NOMO-1 treated with dmso at 0.1 percent for 144 hours (cell line): ENCODE measurements around the gene P2RY10.
A peak's percentile ranks its signal among the peaks of the same experiment; 100 is the strongest.
"Not testable (repeated sequence)": the region's sequence is repeated elsewhere in the genome, so short reads cannot be mapped to it uniquely, and the experiment has no call there.

Experiments
- DNase-seq: peaks from one replicate; lab custom pipeline; 2025; ENCODE audit not compliant: unreplicated experiment; lab: John Stamatoyannopoulos, UW

Gene P2RY10, protein sequence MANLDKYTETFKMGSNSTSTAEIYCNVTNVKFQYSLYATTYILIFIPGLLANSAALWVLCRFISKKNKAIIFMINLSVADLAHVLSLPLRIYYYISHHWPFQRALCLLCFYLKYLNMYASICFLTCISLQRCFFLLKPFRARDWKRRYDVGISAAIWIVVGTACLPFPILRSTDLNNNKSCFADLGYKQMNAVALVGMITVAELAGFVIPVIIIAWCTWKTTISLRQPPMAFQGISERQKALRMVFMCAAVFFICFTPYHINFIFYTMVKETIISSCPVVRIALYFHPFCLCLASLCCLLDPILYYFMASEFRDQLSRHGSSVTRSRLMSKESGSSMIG

DNA sequence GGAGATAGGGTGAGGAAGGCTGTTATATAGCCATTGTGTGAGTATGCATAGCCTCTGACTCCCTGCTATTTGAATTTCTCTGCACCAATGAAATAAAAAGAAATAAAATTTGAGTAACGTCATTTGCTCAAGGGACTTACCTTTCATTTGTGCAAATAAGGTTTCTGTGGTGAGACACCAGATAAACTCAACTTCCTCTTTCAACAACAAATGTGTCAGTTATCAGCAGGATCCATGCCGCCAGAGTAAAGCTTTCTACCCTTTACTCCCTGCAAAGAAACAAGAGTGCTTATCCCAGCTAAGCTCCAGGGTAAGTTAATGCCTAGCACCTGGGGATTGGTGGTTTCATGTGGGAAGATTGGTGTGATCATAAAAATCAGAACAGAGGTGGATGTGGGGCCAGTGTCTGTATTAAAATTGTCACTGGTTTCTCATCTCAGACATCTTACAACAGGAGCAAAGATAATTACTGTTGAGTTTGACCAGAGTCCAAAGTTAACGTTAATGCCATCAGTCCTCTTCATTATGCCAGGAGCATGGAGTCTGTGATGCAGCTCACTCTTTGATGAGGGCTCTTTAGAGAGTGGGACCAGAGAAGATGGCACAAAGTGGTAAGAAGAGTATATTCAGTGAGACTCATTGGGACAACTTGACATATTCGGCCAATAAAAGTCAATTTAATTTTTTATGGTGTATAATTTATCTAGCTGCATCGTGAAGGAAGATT, at the start of gene P2RY10:
TSS of gene P2RY10 (plus strand) at position 206 of the 727 bp plus-strand sequence. CDS start 15,130 bp downstream, outside the sequence.
- peak; percentile 4 for DNase-seq

DNA sequence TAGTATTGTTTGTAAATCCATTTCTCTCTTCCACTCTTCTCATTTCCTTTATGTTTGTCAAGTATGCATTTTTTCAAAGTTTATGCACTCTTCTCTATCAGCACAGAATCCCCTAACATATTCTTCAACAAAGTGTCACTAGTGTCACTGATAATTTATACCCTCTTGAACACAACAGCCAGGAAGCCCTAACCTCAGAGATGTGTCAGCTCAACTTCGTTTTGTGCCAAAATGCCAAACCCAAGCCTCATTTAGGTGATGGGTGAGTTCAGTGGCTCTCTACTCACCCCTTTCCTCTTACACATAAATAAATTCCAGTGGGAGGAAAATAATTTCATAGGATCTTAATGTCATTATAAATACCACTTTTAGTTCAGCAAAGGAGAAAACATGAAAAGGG, 22.4 kb upstream of the P2RY10 start:
- no peak for DNase-seq

GRCh38 chrX:78923198-78924015, 21.8 kb upstream of the P2RY10 start:
- no peak for DNase-seq

DNA sequence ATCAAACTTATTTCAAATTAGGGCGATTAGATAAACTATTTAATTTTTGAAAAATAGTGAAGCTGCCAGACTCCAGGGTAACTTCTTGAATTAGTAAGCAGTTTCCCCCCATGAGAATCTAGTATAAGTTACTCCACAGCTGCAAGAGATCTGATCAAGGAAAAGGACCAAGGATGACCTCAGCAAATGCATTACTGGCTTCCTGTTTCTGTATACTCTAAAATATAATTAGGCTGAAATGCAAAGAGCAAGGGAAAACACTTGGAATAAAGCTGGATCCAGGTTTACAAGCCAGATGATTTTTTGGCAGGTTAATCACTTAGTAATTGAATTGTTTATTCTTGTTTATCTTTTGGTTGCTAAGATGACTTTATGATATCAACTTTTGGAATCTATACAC, 13.4 kb upstream of the P2RY10 start:
- DNase-seq = no peak

GRCh38 chrX:78934866-78935265, 10.3 kb upstream of the P2RY10 start:
- no peak for DNase-seq

GRCh38 chrX:78944351-78944750, 840 bp upstream of the P2RY10 start:
- no peak for DNase-seq

GRCh38 chrX:78946178-78946931, 1.2 kb downstream of the P2RY10 start:
- DNase-seq = no peak

GRCh38 chrX:78950009-78950835, 5.0 kb downstream of the P2RY10 start:
- DNase-seq = no peak

DNA sequence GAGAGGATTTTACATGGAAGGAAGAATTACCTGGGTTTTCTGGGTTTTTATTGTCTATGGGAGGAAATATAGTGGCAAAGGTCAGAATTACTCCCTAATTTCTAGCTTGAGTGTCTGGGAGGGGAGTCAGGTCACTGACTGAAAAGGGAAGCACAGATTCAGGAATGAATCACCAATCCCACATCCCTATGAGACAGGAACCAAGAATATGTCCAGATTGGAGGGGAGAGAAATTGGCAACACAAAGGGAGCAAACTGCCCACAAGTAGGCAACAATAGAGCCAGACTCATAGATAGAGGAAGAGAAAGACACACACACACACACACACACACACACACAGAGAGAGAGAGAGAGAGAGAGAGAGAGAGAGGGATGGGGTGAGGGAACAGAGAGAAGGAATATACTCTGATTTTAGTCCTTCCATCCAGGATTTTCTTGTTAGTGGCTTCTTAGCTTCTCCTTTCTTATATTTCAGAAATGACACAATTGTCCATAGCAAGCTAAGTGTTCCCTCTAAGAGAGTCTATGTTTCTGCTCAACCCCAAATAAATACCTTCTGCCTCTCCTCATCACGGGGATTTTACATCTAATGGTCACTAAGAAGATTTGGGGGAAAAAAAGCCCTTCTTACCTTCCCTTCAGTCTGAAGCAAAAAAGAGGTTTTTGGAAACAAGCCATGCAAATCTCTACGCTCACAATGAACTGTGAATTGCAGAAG, 12.0 kb downstream of the P2RY10 start:
- DNase-seq = no peak

- DNase-seq = no peak
Measured at GRCh38 chrX:78957768-78958130, 12.6 kb downstream of the P2RY10 start.

GRCh38 chrX:78958419-78959116, 13.4 kb downstream of the P2RY10 start:
- no peak for DNase-seq

GRCh38 chrX:78960888-78961287, 15.7 kb downstream of the P2RY10 start:
- no peak for DNase-seq

- no peak for DNase-seq
Measured at GRCh38 chrX:78964598-78964997, 19.4 kb downstream of the P2RY10 start.

GRCh38 chrX:78979789-78980464, 34.7 kb downstream of the P2RY10 start:
- no peak for DNase-seq

DNA sequence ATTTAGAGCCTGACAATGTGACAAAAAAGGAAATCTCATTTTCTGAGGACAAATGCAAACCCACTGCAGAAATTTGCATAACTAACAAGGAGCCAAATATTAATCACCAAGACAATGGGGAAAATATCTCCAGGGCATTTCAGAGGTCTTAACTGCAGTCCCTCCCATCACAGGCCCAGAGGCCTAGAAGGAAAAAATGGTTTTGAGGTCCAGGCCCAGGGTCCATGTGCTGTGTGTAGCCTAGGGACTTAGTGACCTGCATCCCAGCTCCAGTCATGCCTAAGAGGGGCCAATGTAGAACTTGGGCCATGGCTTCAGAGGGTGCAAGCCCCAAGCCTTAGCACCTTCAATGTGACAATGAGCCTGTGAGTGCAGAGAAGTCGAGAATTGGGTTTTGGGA, 44.2 kb downstream of the P2RY10 start:
- DNase-seq = no peak

GRCh38 chrX:78997870-78998558, 52.8 kb downstream of the P2RY10 start:
- no peak for DNase-seq

- not testable (repeated sequence) for DNase-seq
Measured at GRCh38 chrX:79007540-79007939, 62.3 kb downstream of the P2RY10 start.
